Activated naive CD8-positive, alpha-beta T cell treated with anti-CD3 and anti-CD28 coated beads for 36 hours (primary cell): Measurements from ENCODE around the gene ADCY7. TPM values are rescaled to one million over a fixed set of nuclear protein-coding genes. Genes with fewer than 3 reads are reported as not detected.

ENCODE experiments used
- DNase-seq: peaks from one replicate; pipeline ENCODE4 v3.0.0; 2021
- H3K27ac Mint-ChIP-seq: one replicate; pipeline ENCODE4 v1.8.0; 2022; ENCODE audit warnings: mild to moderate bottlenecking, moderate library complexity, mixed read lengths
- H3K27me3 Mint-ChIP-seq: one replicate; pipeline ENCODE4 v1.8.0; 2022; ENCODE audit warnings: mild to moderate bottlenecking, mixed read lengths
- H3K36me3 Mint-ChIP-seq: one replicate; pipeline ENCODE4 v1.8.0; 2021; ENCODE audit warnings: mild to moderate bottlenecking, mixed read lengths
- H3K4me1 Mint-ChIP-seq: one replicate; pipeline ENCODE4 v1.8.0; 2021; ENCODE audit warnings: mixed read lengths
- H3K4me3 Mint-ChIP-seq: one replicate; pipeline ENCODE4 v1.8.0; 2022; ENCODE audit warnings: mild to moderate bottlenecking, moderate library complexity, mixed read lengths
- H3K9me3 Mint-ChIP-seq: one replicate; pipeline ENCODE4 v1.8.0; 2022; ENCODE audit warnings: mixed read lengths
- total RNA-seq, 2 experiments: library from RNA; stranded (reverse); gene quantifications; one replicate each; pipeline ENCODE4 v1.2.3, GENCODE V29; 2021

ADCY7 gene
- total RNA-seq, 2 experiments from 2014 or later = 72.3 to 73.1 TPM

GRCh38 chr16:50360779-50361178 lies 94.4 kb downstream of the ADCY7 start:
- H3K36me3 Mint-ChIP-seq = peaks cover 14% of the 10 kb centered on the region
- peaks cover 38% of the 10 kb centered on the region for H3K4me1 Mint-ChIP-seq
- H3K27me3 Mint-ChIP-seq = no peaks in the 10 kb centered on the region
- no peak for DNase-seq
- H3K4me3 Mint-ChIP-seq = no peak overlapping the region
- H3K9me3 Mint-ChIP-seq = no peaks in the 10 kb centered on the region
- no peak overlapping the region for H3K27ac Mint-ChIP-seq

GRCh38 chr16:50363656-50364055 lies 97.3 kb downstream of the ADCY7 start:
- Mint-ChIP-seq H3K36me3 (peaks cover 23% of the 10 kb centered on the region), H3K9me3 (no peaks in the 10 kb centered on the region), H3K27ac (no peak overlapping the region), H3K27me3 (no peaks in the 10 kb centered on the region), H3K4me3 (no peak overlapping the region), H3K4me1 (peaks cover 56% of the 10 kb centered on the region)
- no peak for DNase-seq

- no peak for DNase-seq
- H3K27ac Mint-ChIP-seq = no peak overlapping the region
- peaks cover 53% of the 10 kb centered on the region for H3K4me1 Mint-ChIP-seq
- H3K27me3 Mint-ChIP-seq = no peaks in the 10 kb centered on the region
- peaks cover 20% of the 10 kb centered on the region for H3K36me3 Mint-ChIP-seq
- H3K9me3 Mint-ChIP-seq = no peaks in the 10 kb centered on the region
- peak overlapping the region; percentile 16 for H3K4me3 Mint-ChIP-seq
Measured at GRCh38 chr16:50365791-50366575, 99.6 kb downstream of the ADCY7 start.

Other genes with a start within 250 kb of the ADCY7 start
- gene CNEP1R1, start 241.3 kb upstream of the ADCY7 start, total RNA-seq = 10 to 100 TPM; 15.6 to 16.0 TPM
- 10 to 100 TPM; 26.8 to 27.6 TPM for gene HEATR3, start 200.6 kb upstream of the ADCY7 start, total RNA-seq
- 10 to 100 TPM; 18.6 to 19.7 TPM for gene TENT4B, start 113.2 kb upstream of the ADCY7 start, total RNA-seq
- 10 to 100 TPM; 93.6 to 98.5 TPM for gene BRD7, start 102.4 kb downstream of the ADCY7 start, total RNA-seq